ENCODE data around the gene SIDT2.

The SIDT2 gene

GRCh38 chr11:117192401-117192875 is 13.9 kb downstream of the SIDT2 start:
- H3K79me2 ChIP-seq (ENCODE audit: low read length), result no peaks in the 10 kb centered on the region
- H3K27ac ChIP-seq (ENCODE audit: low read length), result no peak overlapping the region
- H3K36me3 ChIP-seq (replicated peaks; ENCODE audit: insufficient read depth, low read length), result no peaks in the 10 kb centered on the region
- H3K9me2 ChIP-seq (replicated peaks; ENCODE audit: insufficient read depth, low read length), result no peaks in the 10 kb centered on the region
- no peaks in the 10 kb centered on the region for H3K9me3 ChIP-seq (replicated peaks; ENCODE audit: insufficient read depth, low read length)
- H3K9ac ChIP-seq (ENCODE audit: low read length), result no peak overlapping the region
- no peaks in the 10 kb centered on the region for H4K20me1 ChIP-seq (ENCODE audit: insufficient read depth, low read length)
- no peak overlapping the region for H3K4me3 ChIP-seq (ENCODE audit: low read length)
- DNase-seq, result no peak
- no peak for TF ChIP-seq EZH2phosphoT487 (IDR thresholded peaks at IDR 0.05; ENCODE audit: low read length)
- no peak for TF ChIP-seq EZH2 (optimal IDR thresholded peaks at IDR 0.05; ENCODE audit: low read depth, low read length)
- no peak for TF ChIP-seq CTCF (IDR thresholded peaks at IDR 0.05; ENCODE audit: low read length)
- H3K27me3 ChIP-seq (replicated peaks; ENCODE audit: insufficient read depth, low read length), result no peaks in the 10 kb centered on the region
- H3K4me2 ChIP-seq (ENCODE audit: low read depth, low read length), result no peak overlapping the region
- H3F3A ChIP-seq (ENCODE audit: insufficient read depth, low read length), result no peaks in the 10 kb centered on the region
- H2AFZ ChIP-seq (ENCODE audit: low read length), result no peak overlapping the region
- no peaks in the 10 kb centered on the region for H3K4me1 ChIP-seq (ENCODE audit: low read length)

DNA sequence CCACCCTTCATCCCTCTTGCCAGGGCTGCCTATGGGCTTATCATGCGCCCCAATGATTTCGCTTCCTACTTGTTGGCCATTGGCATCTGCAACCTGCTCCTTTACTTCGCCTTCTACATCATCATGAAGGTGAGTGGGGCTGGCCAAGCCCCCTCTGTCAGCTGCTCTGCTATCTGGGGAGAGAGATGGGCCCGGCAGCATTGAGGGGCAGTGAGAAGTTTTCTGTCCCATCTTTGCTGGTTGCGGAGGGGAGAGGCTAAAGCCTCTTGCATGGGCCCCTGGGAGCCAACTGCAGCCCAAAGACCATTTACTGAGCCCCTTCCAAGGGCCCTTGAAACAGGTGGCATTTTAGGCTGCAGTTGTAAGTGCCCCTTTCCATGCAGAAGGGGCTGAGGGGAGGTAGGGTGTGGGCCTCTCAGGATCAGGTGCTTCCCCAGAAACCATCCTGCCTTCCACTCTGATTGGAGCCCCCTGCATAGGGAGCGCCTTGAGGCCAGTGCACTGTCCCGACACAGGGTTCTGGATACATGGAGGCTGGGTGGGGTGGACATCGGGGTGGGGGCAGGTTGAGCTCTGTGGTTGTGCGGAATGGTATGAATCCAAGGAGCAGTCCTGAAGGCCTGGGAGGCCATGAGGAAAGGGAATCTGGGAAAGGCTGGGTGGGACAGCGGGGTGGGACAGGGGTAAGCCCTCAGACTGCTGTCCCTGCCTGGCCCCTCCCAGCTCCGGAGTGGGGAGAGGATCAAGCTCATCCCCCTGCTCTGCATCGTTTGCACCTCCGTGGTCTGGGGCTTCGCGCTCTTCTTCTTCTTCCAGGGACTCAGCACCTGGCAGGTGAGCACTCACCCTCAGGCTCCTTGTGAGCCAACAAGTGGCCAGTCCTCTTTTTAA is 14.8 kb downstream of the SIDT2 start:
- H3K9ac ChIP-seq (ENCODE audit: low read length), result no peak overlapping the region
- no peaks in the 10 kb centered on the region for H3K9me3 ChIP-seq (replicated peaks; ENCODE audit: insufficient read depth, low read length)
- H3K79me2 ChIP-seq (ENCODE audit: low read length), result no peaks in the 10 kb centered on the region
- H3K36me3 ChIP-seq (replicated peaks; ENCODE audit: insufficient read depth, low read length), result no peaks in the 10 kb centered on the region
- TF ChIP-seq CTCF (IDR thresholded peaks at IDR 0.05; ENCODE audit: low read length) (no peak), EZH2phosphoT487 (IDR thresholded peaks at IDR 0.05; ENCODE audit: low read length) (no peak), EZH2 (optimal IDR thresholded peaks at IDR 0.05; ENCODE audit: low read depth, low read length) (no peak)
- no peak for DNase-seq
- H4K20me1 ChIP-seq (ENCODE audit: insufficient read depth, low read length), result no peaks in the 10 kb centered on the region
- no peaks in the 10 kb centered on the region for H3K9me2 ChIP-seq (replicated peaks; ENCODE audit: insufficient read depth, low read length)
- H3K4me1 ChIP-seq (ENCODE audit: low read length), result no peaks in the 10 kb centered on the region
- H3K4me3 ChIP-seq (ENCODE audit: low read length), result no peak overlapping the region
- no peaks in the 10 kb centered on the region for H3F3A ChIP-seq (ENCODE audit: insufficient read depth, low read length)
- H2AFZ ChIP-seq (ENCODE audit: low read length), result no peak overlapping the region
- H3K4me2 ChIP-seq (ENCODE audit: low read depth, low read length), result no peak overlapping the region
- H3K27ac ChIP-seq (ENCODE audit: low read length), result no peak overlapping the region
- H3K27me3 ChIP-seq (replicated peaks; ENCODE audit: insufficient read depth, low read length), result no peaks in the 10 kb centered on the region

DNA sequence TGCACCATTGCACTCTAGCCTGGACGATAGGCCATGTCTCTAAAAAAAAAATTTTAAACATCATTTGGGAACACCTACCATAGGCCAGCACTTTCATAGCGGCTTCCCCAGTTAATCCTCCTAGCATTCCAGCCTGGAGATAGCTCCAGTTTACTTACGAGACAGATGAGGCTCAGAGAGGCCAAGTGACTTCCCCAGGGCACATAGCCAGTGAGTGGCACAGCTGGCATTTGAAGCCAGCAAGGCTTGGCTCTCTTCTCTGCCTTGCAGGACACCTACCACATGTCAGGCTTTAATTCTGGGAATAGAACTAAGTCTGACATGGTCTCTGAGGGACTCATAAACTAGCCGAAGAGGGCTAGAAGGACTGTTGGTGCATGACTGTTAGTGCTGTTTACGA is 15.7 kb downstream of the SIDT2 start:
- no peaks in the 10 kb centered on the region for H3K36me3 ChIP-seq (replicated peaks; ENCODE audit: insufficient read depth, low read length)
- H2AFZ ChIP-seq (ENCODE audit: low read length), result no peak overlapping the region
- no peaks in the 10 kb centered on the region for H3K9me2 ChIP-seq (replicated peaks; ENCODE audit: insufficient read depth, low read length)
- H3K27ac ChIP-seq (ENCODE audit: low read length), result no peak overlapping the region
- H3F3A ChIP-seq (ENCODE audit: insufficient read depth, low read length), result no peaks in the 10 kb centered on the region
- no peaks in the 10 kb centered on the region for H4K20me1 ChIP-seq (ENCODE audit: insufficient read depth, low read length)
- H3K9ac ChIP-seq (ENCODE audit: low read length), result no peak overlapping the region
- no peaks in the 10 kb centered on the region for H3K9me3 ChIP-seq (replicated peaks; ENCODE audit: insufficient read depth, low read length)
- no peaks in the 10 kb centered on the region for H3K27me3 ChIP-seq (replicated peaks; ENCODE audit: insufficient read depth, low read length)
- no peak overlapping the region for H3K4me3 ChIP-seq (ENCODE audit: low read length)
- TF ChIP-seq EZH2 (optimal IDR thresholded peaks at IDR 0.05; ENCODE audit: low read depth, low read length) (no peak), CTCF (IDR thresholded peaks at IDR 0.05; ENCODE audit: low read length) (no peak), EZH2phosphoT487 (IDR thresholded peaks at IDR 0.05; ENCODE audit: low read length) (no peak)
- DNase-seq, result no peak
- H3K79me2 ChIP-seq (ENCODE audit: low read length), result no peaks in the 10 kb centered on the region
- no peak overlapping the region for H3K4me2 ChIP-seq (ENCODE audit: low read depth, low read length)
- no peaks in the 10 kb centered on the region for H3K4me1 ChIP-seq (ENCODE audit: low read length)

Measured in MM.1S (cell line).